Endometrial microvascular endothelial cells (primary cell): ENCODE measurements around the gene KLF15. TPM values are rescaled to one million over a fixed set of nuclear protein-coding genes. Genes with fewer than 3 reads are reported as not detected.
"Not testable (repeated sequence)": the region's sequence is repeated elsewhere in the genome, so short reads cannot be mapped to it uniquely, and the experiment has no call there.

Experiments used
- in situ Hi-C: cut with HindIII; loops from 2 replicates; pipeline ENCODE4 v1.10.0; 2017; ENCODE audit warnings: low sequenced_read_pairs, low pct_unique_long_range_greater_than_20kb; ENCODE audit errors: inconsistent ontology term
- total RNA-seq: library from RNA; depleted of rRNA; stranded (reverse); fragments of >200 nt; gene quantifications from one replicate; pipeline ENCODE4 v1.2.3, GENCODE V29; 2015; ENCODE audit errors: inconsistent ontology term

The KLF15 gene
- total RNA-seq, 1 donor from 2014 or later = 1.7 TPM

GRCh38 chr3:126339466-126339865, 17.7 kb downstream of the KLF15 start:
- in situ Hi-C loops = no loop called here

GRCh38 chr3:126338790-126339288, 18.4 kb downstream of the KLF15 start:
- in situ Hi-C loops = no loop called here

- in situ Hi-C loops = no loop called here
These were observed 19.1 kb downstream of the KLF15 start for GRCh38 chr3:126337980-126338651.

- in situ Hi-C loops = not testable (repeated sequence)
These were observed 25.3 kb downstream of the KLF15 start for GRCh38 chr3:126331812-126332336.

- in situ Hi-C loops = no loop called here
These were observed 27.1 kb downstream of the KLF15 start for GRCh38 chr3:126329927-126330725.

- in situ Hi-C loops = no loop called here
These were observed 30.6 kb downstream of the KLF15 start for GRCh38 chr3:126326629-126327028.

- in situ Hi-C loops = no loop called here
These were observed 34.8 kb downstream of the KLF15 start for GRCh38 chr3:126322181-126322967.

- in situ Hi-C loops = no loop called here
These were observed 35.7 kb downstream of the KLF15 start for GRCh38 chr3:126321490-126321889.

GRCh38 chr3:126320517-126321293, 36.5 kb downstream of the KLF15 start:
- in situ Hi-C loops = no loop called here

- in situ Hi-C loops = no loop called here
These were observed 37.4 kb downstream of the KLF15 start for GRCh38 chr3:126319701-126320295.

- in situ Hi-C loops = no loop called here
These were observed 39.9 kb downstream of the KLF15 start for GRCh38 chr3:126317029-126317996.

- in situ Hi-C loops = no loop called here
These were observed 40.7 kb downstream of the KLF15 start for GRCh38 chr3:126316501-126316939.

GRCh38 chr3:126316031-126316461, 41.2 kb downstream of the KLF15 start:
- in situ Hi-C loops = no loop called here

GRCh38 chr3:126314790-126315658, 42.2 kb downstream of the KLF15 start:
- in situ Hi-C loops = no loop called here

- in situ Hi-C loops = no loop called here
These were observed 42.9 kb downstream of the KLF15 start for GRCh38 chr3:126314305-126314789.
